ENCODE data around the gene CREB5.

DNA sequence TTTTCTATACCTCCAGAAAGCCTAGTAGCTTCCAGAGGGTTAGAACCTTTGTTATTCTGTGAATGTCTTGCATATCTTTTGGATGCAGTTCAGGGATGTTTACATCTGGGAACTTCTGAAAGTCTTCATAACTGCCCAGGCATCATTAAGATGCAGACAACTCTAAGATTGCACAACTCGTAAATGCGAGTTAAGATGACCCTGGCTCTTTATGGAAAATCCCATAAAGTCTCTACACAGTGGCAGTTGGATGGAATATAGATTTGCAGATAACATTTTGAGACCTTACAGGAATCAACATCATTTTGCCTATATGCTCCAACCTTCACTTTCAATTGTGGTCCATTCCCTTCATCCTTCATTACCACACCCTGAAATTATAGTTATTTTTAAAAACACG lies 151.7 kb downstream of the CREB5 start:
- TF ChIP-seq, protein P1, sequence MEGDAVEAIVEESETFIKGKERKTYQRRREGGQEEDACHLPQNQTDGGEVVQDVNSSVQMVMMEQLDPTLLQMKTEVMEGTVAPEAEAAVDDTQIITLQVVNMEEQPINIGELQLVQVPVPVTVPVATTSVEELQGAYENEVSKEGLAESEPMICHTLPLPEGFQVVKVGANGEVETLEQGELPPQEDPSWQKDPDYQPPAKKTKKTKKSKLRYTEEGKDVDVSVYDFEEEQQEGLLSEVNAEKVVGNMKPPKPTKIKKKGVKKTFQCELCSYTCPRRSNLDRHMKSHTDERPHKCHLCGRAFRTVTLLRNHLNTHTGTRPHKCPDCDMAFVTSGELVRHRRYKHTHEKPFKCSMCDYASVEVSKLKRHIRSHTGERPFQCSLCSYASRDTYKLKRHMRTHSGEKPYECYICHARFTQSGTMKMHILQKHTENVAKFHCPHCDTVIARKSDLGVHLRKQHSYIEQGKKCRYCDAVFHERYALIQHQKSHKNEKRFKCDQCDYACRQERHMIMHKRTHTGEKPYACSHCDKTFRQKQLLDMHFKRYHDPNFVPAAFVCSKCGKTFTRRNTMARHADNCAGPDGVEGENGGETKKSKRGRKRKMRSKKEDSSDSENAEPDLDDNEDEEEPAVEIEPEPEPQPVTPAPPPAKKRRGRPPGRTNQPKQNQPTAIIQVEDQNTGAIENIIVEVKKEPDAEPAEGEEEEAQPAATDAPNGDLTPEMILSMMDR (IDR thresholded peaks at IDR 0.05), result no peak
- TF ChIP-seq, protein P2, sequence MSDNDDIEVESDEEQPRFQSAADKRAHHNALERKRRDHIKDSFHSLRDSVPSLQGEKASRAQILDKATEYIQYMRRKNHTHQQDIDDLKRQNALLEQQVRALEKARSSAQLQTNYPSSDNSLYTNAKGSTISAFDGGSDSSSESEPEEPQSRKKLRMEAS (CRISPR knock-in tag; IDR thresholded peaks at IDR 0.05), result no peak
- TF ChIP-seq RELA (CRISPR knock-in tag; IDR thresholded peaks at IDR 0.05; ENCODE audit: borderline replicate concordance) (no peak), ZNF138 (CRISPR knock-in tag; conservative IDR thresholded peaks at IDR 0.05) (no peak), IRF2 (CRISPR knock-in tag; IDR thresholded peaks at IDR 0.05; ENCODE audit: borderline replicate concordance, low read depth) (no peak), GABPB1 (CRISPR knock-in tag; IDR thresholded peaks at IDR 0.05) (no peak), ELF4 (CRISPR knock-in tag; IDR thresholded peaks at IDR 0.05; ENCODE audit: low read depth) (no peak)
- TF ChIP-seq, protein P3, sequence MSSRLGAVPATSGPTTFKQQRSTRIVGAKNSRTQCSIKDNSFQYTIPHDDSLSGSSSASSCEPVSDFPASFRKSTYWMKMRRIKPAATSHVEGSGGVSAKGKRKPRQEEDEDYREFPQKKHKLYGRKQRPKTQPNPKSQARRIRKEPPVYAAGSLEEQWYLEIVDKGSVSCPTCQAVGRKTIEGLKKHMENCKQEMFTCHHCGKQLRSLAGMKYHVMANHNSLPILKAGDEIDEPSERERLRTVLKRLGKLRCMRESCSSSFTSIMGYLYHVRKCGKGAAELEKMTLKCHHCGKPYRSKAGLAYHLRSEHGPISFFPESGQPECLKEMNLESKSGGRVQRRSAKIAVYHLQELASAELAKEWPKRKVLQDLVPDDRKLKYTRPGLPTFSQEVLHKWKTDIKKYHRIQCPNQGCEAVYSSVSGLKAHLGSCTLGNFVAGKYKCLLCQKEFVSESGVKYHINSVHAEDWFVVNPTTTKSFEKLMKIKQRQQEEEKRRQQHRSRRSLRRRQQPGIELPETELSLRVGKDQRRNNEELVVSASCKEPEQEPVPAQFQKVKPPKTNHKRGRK (CRISPR knock-in tag; IDR thresholded peaks at IDR 0.05; ENCODE audit: borderline replicate concordance), result no peak
- TF ChIP-seq, protein P4, sequence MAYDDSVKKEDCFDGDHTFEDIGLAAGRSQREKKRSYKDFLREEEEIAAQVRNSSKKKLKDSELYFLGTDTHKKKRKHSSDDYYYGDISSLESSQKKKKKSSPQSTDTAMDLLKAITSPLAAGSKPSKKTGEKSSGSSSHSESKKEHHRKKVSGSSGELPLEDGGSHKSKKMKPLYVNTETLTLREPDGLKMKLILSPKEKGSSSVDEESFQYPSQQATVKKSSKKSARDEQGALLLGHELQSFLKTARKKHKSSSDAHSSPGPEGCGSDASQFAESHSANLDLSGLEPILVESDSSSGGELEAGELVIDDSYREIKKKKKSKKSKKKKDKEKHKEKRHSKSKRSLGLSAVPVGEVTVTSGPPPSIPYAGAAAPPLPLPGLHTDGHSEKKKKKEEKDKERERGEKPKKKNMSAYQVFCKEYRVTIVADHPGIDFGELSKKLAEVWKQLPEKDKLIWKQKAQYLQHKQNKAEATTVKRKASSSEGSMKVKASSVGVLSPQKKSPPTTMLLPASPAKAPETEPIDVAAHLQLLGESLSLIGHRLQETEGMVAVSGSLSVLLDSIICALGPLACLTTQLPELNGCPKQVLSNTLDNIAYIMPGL (CRISPR knock-in tag; IDR thresholded peaks at IDR 0.05), result no peak
